GM19395 (cell line): ENCODE data around the gene SFMBT2.
"Not testable (repeated sequence)": the region's sequence is repeated elsewhere in the genome, so short reads cannot be mapped to it uniquely, and the experiment has no call there.

Source experiments
- ATAC-seq: cut with Tn5 transposase; IDR thresholded peaks from one replicate; pipeline ENCODE4 v1.9.1; 2021; ENCODE audit warnings: mild to moderate bottlenecking, moderate library complexity; ENCODE audit not compliant: unreplicated experiment

The SFMBT2 gene

DNA sequence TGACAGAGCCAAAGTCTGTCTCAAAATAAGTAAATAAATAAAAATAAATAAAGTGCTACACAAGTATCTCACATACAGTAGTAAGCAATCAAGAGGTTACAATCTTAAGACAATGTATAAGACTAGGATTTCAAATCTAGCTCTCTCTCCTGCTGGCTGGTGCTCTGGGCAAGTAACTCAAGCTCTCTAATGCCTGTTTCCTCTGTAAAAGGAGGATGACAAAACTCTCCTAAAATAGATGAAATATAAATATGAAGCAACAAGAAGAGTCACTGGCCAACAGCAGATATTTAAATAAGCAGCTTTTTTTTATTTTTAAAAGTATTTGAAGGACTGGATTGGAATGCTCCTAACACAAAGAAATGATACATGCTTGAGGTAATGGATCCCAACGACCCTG, 7.2 kb downstream of the SFMBT2 start:
- ATAC-seq = no peak

GRCh38 chr10:7401782-7402181, 9.1 kb downstream of the SFMBT2 start:
- ATAC-seq = no peak

DNA sequence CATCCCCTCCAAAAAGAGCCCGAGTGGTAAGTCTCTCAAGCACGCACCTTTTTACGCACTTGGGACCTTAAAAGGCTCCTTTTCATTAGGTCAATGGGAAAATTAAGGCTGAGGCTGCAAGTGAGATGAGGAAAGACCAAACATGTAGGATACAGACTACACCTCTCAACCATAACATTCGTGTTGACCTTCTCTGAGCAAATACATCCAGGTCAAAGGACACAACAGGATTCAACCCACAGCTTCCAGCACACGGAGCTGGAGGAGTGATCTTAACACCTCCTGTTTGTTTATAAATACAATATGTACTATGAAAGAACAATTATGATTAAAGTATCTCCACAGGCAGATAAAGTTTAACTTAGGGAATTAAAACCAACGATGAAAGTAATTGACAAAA, 9.7 kb downstream of the SFMBT2 start:
- ATAC-seq = no peak

DNA sequence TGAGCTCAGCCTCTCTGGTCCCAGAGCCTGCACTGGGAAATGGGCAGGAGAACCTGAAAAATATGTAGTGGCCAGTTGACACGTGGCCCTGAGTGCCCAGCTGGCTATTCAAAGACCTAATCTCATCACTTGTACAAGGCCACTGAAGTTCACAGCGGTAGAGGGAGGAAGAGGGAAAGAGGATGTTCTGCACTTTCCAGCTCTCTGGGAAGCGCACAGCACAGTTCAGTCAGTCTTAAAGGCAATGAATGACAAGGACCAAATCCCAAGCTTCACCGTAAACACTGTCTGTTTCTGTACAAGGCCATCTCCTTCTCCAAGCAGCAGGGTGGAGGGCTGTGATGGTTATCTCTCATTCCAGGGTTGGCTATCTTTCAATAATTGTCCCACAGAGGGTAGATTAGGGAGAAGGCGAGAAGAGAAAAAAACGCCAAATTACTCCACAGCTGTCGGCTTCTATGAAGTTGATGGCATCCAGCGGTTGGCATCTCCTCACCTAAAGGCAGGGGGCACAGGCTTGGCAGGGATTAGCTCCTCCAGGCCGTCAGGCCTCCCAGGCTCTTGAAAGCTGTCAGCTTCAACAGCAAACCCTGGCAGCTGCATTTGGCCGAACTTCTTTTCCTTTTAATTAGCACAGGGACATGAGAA, 10.6 kb downstream of the SFMBT2 start:
- ATAC-seq = no peak

DNA sequence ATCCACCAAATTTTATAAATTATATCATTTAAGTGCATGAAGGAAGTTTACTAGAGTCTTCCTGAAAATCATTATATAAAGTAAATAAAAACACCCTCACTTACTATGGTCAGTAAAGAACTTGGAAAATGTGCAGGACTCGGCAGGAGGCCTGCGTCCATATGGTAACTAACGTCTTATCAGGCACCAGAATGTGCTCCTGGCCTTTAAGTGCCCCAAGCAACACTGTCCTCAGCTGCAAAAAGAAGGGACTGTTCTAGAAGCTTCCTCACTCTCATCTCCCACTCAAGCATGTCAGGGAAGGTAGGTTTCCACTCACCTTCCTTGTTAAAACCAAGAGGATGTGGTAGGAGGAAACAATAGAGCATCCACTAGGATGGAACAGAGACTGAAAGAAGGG, 11.3 kb downstream of the SFMBT2 start:
- no peak for ATAC-seq

DNA sequence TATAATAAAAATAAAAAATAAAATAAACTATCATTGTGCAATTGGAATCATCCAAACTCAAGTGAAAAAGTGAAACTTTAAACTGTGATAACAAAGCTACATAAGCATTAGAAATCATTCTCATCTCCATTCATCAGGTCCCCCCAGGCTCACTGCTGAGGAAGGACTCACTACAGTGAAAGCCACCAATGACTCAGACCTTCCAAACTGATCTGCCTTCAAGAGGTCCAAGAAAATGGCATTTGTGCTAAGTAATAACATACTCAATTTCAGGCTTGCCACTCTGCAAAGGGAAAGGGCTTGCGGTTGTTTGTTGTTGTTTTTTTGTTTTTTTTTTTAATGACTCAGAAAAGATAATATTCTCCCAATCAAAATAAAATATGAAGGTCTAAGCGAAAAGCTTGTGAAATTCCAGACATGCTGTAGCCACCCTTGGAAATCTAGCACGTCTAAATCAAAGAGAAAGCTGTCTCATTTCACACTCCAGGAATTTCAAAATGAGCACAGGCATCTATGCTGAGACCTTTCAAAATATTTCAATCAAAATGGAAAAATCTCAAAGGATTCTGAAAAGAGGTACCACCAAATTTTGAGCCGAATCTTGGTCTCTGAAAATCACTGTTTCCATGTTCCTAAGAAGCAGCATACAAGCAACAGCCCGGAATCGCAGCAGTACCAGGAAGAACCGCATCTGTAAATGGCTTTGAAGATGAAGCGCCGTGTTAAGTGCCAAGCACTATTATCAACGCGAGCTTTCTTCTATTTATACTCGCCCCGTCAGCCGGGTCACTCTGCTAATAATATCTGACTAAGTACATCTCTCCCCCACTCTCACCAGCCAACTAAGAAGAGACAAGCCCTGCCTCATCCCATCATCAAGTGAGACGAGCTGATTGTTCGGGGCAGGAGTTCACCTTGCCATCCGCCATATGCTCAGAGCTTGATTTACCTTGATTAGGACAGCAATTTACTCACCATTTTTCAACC, 13.5 kb downstream of the SFMBT2 start:
- ATAC-seq = no peak

DNA sequence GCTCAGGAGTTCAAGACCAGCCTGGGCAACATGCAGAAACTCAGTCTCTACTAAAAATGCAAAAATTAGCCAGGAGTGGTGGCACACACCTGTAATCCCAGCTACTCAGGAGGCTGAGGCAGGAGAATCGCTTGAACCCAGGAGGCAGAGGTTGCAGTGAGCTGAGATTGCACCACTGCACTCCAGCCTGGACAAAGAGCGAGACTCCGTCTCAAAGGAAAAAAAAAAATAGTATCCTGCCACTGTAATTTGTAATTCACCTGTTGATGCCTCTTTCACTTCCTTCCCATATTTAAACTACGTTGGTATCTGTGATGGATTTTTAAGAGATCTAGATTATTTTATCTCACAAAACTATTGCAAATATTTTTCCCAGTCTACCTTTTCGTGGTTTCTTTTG, 18.5 kb downstream of the SFMBT2 start:
- not testable (repeated sequence) for ATAC-seq

GRCh38 chr10:7391748-7392147, 19.1 kb downstream of the SFMBT2 start:
- ATAC-seq = no peak

DNA sequence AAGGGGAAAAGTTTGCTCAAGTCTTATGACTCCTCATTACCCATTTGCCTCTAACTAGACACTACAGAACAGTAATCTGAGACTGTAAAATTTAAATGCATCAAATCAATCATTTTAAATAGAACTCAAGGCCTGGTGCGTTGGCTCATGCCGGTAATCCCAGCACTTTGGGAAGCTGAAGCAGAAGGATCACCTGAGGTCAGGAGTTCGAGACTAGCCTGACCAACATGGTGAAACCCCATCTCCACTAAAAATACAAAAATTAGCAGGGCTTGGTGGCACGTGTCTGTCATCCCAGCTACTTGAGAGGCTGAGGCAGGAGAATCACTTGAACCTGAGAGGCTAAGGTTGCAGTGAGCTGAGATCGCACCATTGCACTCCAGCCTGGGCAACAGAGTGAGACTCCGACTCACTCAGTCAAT, 20.1 kb downstream of the SFMBT2 start:
- ATAC-seq = not testable (repeated sequence)

- no peak for ATAC-seq
Observed at GRCh38 chr10:7389844-7390243, 21.0 kb downstream of the SFMBT2 start.

DNA sequence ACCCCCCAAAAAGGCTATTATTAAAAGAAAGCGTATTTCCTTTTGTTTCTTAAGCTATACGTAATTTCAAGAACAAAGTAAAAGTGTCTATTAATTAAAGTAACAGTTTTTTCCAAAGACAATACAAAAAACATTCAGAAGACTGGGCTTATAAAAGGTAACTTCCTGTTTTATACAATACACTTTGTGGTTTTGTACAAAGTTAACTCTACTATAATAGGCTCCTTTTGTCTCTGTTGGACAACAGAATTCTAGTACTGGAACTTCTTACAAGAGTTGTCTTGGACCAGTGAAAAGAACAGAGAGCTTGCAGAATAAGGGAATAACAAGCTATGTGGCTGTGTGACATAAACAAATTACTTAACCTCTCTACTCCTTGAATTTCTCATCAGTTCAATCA, 21.5 kb downstream of the SFMBT2 start:
- no peak for ATAC-seq

DNA sequence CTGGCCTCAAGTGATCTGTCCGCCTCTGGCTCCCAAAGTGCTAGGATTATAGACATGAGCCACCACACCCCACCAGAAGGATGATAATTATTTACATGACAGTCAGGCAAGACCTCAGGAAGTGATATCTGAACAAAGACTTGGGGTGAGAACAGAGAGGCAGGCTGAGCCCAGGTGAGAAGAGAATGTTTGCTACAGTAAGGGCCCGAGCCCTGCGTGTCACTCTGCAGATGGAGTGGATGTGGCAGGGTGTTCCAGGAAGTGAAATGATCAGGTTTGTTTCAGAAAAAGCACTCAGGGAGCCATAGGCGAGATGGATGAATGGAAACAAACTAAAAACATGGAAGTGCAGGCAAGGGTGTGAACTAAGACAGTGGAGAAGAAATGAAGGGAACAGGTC, 22.2 kb downstream of the SFMBT2 start:
- no peak for ATAC-seq

DNA sequence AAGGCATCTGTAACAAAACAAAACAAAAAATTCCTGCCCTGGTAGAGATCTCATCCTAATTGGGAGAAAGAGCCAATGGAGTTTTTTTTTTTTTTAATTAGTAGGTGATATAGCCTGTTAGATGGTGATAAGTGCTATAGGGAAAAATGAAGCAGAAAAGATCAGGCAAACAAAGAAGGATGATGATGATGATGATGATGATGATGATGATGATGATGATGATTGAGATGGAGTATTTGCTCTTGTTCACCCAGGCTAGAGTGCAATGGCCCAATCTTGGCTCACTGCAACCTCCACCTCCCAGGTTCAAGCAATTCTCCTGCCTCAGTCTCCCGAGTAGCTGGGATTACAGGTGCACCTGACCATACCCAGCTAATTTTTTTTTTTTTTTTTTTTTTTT, 22.7 kb downstream of the SFMBT2 start:
- ATAC-seq = not testable (repeated sequence)

- ATAC-seq = no peak
Observed at GRCh38 chr10:7385114-7385513, 25.7 kb downstream of the SFMBT2 start.

DNA sequence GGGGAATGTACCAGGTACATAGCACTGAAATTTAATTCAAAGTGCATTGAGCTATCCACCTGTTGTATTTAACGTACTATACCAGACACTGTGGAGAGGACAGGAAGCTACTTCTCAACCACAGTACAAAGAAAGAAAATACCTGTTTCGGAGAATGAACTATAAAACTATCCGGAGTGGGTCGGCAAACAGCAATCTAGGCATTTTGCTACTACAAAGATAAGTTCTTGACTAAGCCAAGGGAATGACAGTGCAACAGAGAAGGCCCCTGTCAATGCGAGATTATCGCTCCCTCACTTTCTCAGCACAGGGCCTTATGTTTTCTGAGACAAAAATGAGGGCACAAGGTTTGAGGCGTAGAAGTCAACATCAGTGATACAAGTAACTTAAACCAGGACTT, 27.4 kb downstream of the SFMBT2 start:
- no peak for ATAC-seq

GRCh38 chr10:7380704-7381241, 30.1 kb downstream of the SFMBT2 start:
- no peak for ATAC-seq

DNA sequence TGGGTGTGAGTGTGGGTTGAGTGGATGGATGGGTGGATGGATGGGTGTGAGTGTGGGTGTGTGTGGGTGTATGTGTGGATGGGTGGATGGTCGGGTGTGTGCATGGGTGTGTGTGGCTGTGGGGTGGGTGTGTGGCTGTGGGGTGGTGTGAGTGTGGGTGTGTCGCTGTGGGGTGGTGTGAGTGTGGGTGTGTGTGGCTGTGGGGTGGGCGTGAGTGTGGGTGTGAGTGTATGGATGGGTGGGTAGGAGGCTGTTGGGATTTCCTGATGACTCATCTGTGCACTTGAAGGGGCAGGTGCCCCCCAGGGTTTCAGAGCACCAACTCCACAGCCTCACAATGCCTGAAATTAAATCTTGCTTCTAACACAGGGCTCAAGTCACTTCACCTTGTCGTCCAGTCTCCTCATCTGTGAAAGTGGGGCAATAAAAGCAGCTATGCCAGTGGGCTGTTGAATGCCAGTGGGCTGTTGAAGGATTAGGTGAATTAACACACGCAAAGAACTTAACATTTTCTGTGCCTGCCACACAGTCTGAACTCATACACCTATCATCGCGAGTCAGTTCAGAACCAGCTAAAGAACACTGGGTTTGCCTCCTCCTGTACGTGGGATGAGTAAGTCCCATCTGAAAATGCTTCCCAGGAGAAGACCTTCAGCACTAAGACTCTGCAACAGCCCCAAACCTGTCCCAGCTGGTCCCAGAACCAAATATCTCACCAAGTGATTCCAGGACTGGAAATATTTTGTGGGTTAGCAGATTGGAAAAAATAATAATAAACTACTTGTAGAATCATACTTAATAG, 32.0 kb downstream of the SFMBT2 start:
- ATAC-seq = no peak

DNA sequence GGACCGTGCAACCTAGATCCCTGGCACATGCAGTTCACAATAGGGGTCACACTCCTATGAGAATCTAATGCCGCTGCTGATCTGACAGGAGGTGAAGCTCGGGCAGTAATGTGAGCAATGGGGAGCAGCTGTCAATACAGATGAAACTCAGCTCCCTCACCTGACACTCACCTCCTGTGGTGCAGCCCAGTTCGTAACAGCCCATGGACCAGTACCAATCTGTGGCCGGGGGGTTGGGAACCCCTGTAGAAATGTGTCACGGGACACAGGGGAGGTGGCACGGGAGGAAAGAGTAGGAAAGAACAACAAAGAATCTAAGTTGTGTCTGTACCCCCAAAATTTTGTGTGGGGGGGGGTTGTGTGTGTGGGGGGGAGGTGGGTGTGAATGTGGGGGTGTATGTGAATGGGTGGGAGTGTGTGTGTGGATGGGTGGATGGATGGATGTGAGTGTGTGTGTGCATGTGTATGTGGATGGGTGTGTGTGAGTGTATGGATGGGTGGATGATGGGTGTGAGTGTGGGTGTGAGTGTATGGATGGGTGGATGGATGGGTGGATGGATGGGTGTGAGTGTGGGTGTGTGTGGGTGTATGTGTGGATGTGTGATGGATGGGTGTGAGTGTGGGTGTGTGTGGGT, 33.1 kb downstream of the SFMBT2 start:
- no peak for ATAC-seq

DNA sequence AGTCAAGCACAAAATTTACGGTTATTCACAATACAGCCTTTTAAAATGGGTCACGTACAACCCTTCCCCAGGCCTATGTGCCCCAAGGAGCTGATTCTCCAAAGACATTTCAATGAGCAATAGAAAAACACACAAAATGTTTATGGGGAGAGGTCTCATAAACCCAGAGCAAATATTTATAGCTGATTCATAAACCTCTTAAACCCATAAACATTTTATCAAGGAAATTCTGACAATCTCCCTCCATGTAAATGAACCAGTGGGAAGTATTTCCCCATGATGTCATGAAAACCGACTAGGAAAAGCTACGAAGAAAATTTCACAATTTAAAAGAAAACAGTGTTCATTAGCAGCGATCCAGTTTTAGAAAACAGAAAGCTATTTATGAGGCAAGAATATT, 36.0 kb downstream of the SFMBT2 start:
- ATAC-seq = no peak

GRCh38 chr10:7373039-7373438, 37.8 kb downstream of the SFMBT2 start:
- no peak for ATAC-seq

GRCh38 chr10:7372504-7372903, 38.3 kb downstream of the SFMBT2 start:
- no peak for ATAC-seq
